ENCODE results near the gene LRCH1.

DNA sequence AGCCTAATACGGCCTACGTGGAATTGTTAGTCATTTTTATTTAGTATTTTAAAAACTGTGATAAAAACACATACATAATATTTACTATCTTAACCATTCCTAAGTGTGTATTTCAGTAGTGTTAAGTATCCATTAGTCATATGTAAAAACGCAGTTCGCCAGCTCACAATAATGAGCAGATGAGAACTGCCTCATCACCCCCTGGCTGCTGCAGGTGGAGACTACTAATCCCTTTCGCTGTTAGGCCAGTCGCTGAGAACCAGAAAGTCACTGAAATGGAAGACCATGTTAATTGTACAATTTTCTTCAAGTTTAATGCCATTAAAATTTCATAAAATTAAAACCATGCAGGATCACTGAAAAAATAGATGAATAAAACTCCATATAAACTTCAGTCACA lies 242.4 kb downstream of the LRCH1 start:
- TF ChIP-seq, protein P1, sequence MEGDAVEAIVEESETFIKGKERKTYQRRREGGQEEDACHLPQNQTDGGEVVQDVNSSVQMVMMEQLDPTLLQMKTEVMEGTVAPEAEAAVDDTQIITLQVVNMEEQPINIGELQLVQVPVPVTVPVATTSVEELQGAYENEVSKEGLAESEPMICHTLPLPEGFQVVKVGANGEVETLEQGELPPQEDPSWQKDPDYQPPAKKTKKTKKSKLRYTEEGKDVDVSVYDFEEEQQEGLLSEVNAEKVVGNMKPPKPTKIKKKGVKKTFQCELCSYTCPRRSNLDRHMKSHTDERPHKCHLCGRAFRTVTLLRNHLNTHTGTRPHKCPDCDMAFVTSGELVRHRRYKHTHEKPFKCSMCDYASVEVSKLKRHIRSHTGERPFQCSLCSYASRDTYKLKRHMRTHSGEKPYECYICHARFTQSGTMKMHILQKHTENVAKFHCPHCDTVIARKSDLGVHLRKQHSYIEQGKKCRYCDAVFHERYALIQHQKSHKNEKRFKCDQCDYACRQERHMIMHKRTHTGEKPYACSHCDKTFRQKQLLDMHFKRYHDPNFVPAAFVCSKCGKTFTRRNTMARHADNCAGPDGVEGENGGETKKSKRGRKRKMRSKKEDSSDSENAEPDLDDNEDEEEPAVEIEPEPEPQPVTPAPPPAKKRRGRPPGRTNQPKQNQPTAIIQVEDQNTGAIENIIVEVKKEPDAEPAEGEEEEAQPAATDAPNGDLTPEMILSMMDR (IDR thresholded peaks at IDR 0.05): no peak
- no peak for TF ChIP-seq POLR2A (IDR thresholded peaks at IDR 0.05)
